GM19328 (cell line): ENCODE measurements around the gene TRABD2B.

Source experiments
- ATAC-seq: cut with Tn5 transposase; IDR thresholded peaks from one replicate; pipeline ENCODE4 v1.9.1; 2021; ENCODE audit warnings: mild to moderate bottlenecking, moderate library complexity; ENCODE audit not compliant: unreplicated experiment

Gene TRABD2B

GRCh38 chr1:47764461-47765046, 232.6 kb downstream of the TRABD2B start:
- ATAC-seq: no peak

DNA sequence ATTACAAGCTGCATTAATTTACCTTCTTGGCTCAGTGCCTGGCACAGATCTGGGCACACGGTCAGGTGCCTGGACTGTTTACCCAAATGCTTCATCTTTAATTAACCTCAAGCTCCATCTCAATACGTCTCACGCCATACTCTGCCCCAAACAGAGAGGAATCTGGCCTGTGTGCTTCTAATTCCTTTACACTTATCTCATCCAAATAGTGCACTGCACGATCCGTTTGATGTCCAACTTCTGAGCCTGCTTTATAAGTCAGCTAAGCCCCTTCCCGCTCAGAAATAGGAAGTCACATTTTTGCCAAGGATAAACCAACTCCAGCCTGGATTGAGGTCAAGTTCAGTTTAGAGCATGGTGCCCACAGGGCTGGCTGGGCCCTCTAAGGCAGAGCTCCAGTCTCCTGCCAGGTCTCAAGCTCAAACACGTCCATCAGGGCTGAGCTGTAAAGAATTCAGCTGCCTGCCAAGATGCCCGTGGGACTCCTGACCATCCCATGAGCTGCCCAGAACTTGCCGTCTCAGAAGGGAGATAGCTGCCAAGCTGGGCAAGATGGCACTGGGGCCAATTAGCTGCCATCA, 233.5 kb downstream of the TRABD2B start:
- ATAC-seq: no peak

DNA sequence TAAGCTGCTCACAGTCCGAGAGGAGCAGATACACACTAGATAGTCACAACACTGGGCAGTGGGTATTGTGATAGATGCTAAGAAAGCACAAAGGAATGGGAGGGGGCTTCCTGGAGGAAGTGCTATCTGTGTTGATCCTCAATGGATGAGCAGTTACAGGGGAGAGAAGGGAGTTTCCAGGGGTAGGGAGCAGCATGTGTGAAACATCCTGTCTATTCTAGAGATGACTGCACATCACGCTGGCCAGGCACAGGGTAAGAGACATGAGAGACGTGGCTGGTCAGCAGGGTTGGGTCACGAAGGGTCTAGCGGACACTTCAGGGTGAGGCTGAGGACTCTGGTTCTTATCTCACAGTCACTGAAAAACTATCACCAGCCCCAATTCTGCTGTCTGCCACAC, 235.2 kb downstream of the TRABD2B start:
- ATAC-seq: no peak

DNA sequence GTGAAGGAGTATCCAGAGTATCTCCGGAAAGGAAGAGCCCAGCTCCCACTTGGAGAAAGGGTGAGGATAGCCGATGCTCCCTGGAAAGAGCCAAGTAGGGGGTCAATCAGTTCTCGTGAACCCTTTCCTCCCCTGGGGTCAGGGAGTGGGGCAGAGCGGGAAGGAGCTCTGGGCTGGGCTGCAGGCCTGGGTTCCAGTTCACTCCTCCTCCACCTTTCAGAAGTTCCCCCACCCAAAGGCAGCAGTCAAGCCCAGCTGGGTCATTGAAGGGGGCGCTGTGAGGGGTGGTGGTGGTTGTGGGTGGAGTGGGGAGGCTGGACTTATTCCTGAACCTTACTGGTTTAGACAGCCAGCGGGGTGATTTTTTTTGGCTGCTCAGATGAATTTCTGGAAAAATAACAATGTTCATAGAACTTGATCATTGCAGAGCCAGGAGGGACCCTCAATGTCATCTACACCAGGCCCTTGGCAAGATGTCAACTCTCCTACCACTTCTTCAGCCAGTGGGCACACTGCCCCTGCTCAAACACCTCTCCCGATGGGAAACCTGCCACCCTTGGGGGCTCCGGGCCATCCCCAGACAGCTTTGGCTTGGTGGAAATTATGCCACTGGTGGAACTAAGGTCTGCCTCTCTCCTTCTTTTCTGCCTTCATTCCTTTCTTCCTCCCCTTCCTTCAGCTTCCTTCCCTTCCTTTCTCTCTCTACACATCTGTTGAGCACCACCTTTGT, 235.8 kb downstream of the TRABD2B start:
- ATAC-seq: no peak

DNA sequence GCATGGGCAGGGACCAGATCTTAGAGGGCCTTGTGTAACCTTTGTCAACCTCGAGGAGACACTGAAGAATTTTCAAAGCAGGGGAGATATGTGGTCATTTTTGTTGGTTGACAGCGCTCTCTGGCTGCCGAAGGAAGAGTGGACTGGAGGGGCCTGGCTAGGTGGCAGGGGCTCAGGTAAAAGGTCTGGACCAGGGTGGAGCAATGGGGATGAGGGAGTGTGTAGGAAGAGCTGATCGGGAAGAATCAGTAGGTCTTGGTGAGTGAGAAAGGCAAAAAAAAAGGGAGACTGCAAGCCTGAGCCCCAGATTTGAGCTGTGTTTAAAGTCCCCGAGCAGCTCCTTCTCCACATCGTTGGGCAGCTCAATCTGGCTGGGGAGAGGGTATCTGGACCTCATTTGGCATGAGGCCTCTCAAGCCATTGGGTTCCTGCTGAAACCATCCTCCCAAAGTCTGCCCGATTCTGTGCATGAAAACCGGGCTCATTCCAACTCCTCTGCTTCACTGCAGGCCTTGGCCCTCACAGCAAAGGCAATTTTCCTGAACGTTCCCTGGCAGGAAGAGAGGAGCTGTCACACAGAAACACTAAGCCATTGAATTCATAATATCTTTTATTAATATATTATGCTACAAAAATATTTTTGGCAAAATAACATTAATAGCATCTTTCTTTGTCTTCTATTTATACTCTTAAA, 237.1 kb downstream of the TRABD2B start:
- ATAC-seq: no peak

GRCh38 chr1:47759251-47759935, 237.8 kb downstream of the TRABD2B start:
- no peak for ATAC-seq

GRCh38 chr1:47758341-47759250, 238.6 kb downstream of the TRABD2B start:
- no peak for ATAC-seq

- no peak for ATAC-seq
Observed at GRCh38 chr1:47757226-47757975, 239.8 kb downstream of the TRABD2B start.

DNA sequence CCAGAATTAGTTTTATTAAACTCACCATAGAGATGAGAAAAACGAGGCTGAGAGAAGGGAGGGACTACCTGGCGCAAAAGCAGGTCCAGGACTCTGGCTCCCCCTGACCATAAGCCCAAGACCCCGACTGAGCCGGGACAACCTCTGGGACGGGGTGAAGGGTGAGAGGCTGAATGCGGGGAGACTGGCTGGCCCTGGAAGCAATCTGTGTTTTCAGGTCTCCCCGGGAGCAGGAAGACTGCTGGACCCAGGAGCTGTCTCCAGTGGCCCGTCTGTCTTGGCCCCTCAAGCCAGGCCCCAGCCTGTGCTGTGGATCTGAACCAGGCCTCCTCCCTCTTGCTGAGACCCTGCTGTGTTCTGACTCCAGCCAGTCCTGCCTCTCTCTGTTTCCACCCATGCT, 240.8 kb downstream of the TRABD2B start:
- ATAC-seq: no peak

- ATAC-seq: no peak
Observed at GRCh38 chr1:47756006-47756405, 241.2 kb downstream of the TRABD2B start.

GRCh38 chr1:47755101-47755990, 241.8 kb downstream of the TRABD2B start:
- no peak for ATAC-seq

- no peak for ATAC-seq
Observed at GRCh38 chr1:47754221-47754620, 243.0 kb downstream of the TRABD2B start.

GRCh38 chr1:47753808-47754207, 243.4 kb downstream of the TRABD2B start:
- no peak for ATAC-seq

- no peak for ATAC-seq
Observed at GRCh38 chr1:47752559-47752958, 244.6 kb downstream of the TRABD2B start.

- no peak for ATAC-seq
Observed at GRCh38 chr1:47751996-47752451, 245.2 kb downstream of the TRABD2B start.

- ATAC-seq: no peak
Observed at GRCh38 chr1:47751193-47751592, 246.0 kb downstream of the TRABD2B start.

DNA sequence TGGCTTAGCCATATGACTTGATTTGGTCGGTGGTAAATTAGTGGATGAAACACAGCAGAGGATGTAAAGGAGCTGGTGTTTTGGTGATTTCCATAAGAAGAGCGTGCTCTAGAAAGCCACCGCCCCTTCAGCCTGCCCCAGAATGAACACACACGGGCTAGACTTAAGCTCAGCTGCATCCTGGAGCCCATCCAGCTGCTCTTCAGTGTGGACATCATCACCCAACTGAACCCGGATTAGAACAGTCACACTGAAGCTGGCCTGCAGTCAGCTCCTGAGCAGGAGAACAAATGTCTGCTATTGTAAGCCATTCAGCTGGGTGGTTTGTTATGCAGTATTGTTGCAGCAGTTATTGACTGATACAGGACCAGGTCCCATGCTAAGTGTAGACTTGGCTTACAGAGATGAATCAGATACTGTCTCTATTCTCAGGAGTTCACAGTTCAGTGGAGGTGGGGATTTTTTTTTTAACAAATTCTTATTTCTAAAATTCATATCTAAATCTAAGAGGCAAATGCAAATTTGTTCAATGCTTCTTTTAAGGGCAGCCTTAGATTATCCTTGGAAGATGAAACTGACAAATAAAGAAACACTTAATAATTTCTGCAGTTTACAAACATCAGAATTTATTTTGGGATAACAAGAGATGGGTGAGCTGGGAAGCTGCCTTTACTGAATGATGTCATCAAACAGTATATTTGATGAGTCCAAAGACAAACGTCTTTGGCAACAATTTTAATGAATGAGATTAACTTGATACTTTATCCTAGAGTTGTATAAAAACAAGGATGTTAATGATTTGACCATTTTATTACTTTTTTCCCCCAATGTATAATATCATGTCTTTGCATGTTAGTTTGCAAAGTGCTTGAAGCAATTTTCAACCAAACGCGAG, 251.2 kb downstream of the TRABD2B start:
- ATAC-seq: no peak
